Measurements from ENCODE around the gene GJC3.
"Not testable (repeated sequence)": the region's sequence is repeated elsewhere in the genome, so short reads cannot be mapped to it uniquely, and the experiment has no call there.

The GJC3 gene

DNA sequence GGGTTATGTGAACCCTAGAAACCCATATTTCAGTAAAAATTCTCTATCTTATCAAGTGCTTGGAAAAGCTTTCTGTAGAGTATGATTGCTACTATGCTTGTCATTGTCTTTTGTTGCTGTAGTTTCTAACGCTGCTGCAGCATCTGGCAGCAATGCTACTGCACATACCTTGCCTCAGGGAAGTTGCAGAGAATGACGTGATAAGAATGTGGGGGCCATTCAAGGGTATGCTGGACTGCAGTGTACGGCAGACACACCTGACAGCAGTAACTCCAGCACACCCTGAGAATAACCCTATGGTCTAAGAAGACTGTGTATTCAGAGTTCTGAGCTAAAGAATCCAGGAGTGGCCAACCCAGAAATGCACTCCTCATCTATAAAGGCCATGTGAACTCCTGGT, 30.6 kb downstream of the GJC3 start:
- no peak overlapping the region for H3K27ac ChIP-seq
- TF ChIP-seq, protein P1, sequence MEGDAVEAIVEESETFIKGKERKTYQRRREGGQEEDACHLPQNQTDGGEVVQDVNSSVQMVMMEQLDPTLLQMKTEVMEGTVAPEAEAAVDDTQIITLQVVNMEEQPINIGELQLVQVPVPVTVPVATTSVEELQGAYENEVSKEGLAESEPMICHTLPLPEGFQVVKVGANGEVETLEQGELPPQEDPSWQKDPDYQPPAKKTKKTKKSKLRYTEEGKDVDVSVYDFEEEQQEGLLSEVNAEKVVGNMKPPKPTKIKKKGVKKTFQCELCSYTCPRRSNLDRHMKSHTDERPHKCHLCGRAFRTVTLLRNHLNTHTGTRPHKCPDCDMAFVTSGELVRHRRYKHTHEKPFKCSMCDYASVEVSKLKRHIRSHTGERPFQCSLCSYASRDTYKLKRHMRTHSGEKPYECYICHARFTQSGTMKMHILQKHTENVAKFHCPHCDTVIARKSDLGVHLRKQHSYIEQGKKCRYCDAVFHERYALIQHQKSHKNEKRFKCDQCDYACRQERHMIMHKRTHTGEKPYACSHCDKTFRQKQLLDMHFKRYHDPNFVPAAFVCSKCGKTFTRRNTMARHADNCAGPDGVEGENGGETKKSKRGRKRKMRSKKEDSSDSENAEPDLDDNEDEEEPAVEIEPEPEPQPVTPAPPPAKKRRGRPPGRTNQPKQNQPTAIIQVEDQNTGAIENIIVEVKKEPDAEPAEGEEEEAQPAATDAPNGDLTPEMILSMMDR (conservative IDR thresholded peaks at IDR 0.05): no peak
- no peak for TF ChIP-seq ZFX (IDR thresholded peaks at IDR 0.05)

DNA sequence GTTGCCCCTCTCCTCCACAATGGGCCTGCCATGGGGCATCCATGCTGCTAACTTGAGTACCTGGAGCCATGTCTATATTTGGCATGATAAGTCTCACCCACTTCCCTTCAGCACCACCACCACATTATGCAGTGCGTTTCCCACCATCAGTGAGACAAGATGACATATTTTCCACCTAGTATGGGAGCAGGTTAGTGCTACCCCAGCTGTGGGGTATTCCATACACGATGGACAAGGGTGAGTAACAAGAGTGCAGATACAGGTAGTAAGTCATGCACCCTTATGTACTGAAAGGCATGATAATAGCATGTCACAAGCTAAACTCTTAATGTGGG, 31.4 kb downstream of the GJC3 start:
- TF ChIP-seq, protein P1 (conservative IDR thresholded peaks at IDR 0.05): no peak
- TF ChIP-seq ZFX (IDR thresholded peaks at IDR 0.05): no peak
- H3K27ac ChIP-seq: no peak overlapping the region

DNA sequence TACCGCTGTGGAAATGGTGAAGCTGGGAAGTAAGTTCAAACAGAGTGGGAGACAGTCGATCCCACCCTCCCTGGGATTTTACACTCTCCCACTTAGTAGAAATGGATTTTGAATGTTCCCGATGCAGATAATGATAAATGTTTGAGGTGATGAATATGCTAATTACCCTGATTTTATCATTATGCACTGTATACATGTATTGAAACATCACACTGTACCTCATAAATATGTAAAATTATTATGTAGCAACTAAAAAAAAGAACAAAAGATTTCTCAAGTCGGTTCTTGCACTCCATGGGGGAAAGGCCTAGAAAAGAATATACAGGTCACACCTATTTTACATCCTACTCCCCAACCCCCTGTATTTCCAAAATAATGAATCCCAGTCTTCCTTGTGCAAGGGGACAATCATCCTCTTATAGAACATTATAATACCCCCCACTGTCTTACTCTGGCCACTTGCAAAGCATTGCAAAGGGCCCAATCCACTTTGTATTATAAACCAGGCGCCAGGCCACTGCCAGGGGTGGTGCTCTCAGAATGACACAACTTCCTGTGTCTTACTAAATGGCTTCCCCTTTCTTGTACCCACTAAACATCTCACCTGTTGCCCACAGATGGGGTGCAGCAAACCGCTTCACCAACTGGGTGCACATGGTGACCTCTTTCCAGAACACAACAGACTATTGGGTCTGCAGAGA, 31.9 kb downstream of the GJC3 start:
- H3K27ac ChIP-seq: no peak overlapping the region
- TF ChIP-seq ZFX (IDR thresholded peaks at IDR 0.05): no peak
- TF ChIP-seq, protein P1 (conservative IDR thresholded peaks at IDR 0.05): no peak

DNA sequence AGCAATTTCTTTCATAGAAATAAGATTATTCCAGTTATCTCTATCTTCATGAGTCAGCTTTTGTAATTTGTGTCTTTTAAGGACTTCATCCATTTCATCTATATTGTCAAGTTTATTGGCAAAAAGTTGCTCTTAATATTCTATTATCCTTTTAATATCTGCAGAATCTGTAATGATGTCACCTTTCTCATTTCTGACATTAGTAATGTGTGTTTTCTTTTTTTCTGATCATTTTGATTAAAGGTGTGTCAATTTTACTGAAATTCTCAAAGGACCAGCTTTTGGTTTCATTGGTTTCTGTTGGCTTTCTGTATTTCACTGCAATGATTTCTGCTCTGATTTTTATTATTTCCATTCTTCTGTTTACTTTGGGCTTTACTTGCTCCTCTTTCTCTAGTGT, 34.7 kb downstream of the GJC3 start:
- TF ChIP-seq, protein P1 (conservative IDR thresholded peaks at IDR 0.05): no peak
- TF ChIP-seq ZFX (IDR thresholded peaks at IDR 0.05): no peak
- H3K27ac ChIP-seq: no peak overlapping the region

DNA sequence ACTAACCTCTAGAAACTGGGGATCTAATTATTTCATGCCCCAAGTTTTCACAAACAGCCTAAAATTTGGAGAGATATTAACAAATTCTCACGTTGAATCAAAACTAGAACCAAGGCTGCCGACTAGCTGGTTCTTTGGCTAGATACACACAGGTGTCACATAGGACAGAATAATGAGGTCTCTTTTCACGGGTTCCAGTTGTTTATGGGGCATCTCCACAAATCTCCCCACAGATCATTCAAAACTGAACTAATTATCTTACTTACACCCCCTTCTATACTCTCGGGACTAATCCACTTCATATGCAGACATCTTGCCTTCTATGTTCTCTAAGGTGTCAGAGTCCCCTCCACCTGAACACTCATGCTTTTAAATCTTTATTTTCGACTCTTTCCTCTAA, 36.1 kb downstream of the GJC3 start:
- TF ChIP-seq, protein P1 (conservative IDR thresholded peaks at IDR 0.05): no peak
- TF ChIP-seq ZFX (IDR thresholded peaks at IDR 0.05): no peak
- no peak overlapping the region for H3K27ac ChIP-seq

DNA sequence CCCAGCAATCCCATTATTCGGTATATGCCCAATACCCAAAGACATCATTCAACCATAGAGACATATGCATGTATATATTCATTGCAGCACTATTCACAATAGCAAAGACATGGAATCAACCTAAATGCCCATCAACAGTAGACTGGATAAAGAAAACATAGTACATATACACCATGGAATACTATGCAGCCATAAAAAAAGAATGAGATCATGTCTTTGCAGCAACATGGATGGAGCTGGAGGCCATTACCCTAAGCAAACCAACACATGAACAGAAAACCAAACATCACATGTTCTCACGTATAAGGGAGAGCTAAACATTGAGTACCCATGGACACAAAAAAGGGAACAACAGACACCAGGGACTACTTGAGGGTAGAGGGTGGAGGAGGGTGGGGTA, 39.1 kb downstream of the GJC3 start:
- not testable (repeated sequence) for H3K27ac ChIP-seq

DNA sequence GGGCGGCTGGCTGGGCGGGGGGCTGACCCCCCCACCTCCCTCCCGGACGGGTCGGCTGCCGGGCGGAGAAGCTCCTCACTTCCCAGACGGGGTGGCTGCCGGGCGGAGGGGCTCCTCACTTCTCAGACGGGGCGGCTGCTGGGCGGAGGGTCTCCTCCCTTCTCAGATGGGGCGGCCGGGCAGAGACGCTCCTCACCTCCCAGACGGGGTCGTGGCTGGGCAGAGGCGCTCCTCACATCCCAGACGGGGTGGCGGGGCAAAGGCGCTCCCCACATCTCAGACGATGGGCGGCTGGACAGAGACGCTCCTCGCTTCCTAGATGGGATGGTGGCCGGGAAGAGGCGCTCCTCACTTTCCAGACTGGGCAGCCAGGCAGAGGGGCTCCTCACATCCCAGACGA, 41.1 kb downstream of the GJC3 start:
- H3K27ac ChIP-seq: not testable (repeated sequence)

DNA sequence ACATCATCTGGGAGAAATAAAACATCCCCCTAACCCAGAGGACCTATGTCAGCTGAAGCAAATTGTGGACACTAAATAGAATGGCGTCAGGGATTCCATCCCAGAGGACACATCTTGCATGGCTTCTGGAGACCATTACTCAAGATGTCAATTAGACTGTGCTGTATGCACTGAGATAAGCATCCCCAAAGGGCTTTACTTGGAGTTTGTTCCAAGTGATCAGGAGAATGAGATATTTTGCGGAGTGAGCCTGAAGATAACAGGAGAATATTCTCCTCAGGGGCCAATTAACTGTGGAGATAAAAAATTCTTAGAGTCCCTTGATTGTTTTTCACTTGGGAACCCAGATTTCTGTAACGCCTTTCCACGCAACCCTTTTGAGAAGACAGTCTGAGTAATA, 48.0 kb downstream of the GJC3 start:
- TF ChIP-seq, protein P1 (conservative IDR thresholded peaks at IDR 0.05): no peak
- no peak for TF ChIP-seq ZFX (IDR thresholded peaks at IDR 0.05)

More for the DNA sequence above, 48.0 kb downstream of the GJC3 start:
- H3K27ac ChIP-seq: no peak overlapping the region
